HepG2 (cell line): ENCODE data around the gene MRRF. TPM values are rescaled to one million over a fixed set of nuclear protein-coding genes. Genes with fewer than 3 reads are reported as not detected.

ENCODE experiments used
- AHR ChIP-seq: IDR thresholded peaks from 2 replicates; pipeline ENCODE4 v1.6.1; 2018; ENCODE audit warnings: missing genetic modification reagents, missing compliant biosample characterization
- CBX2 ChIP-seq, 2 experiments: fragments of 200-600 bp in 1 of 2; sonication (generic); formaldehyde crosslinking in 1 of 2; IDR thresholded peaks; 2 replicates each; pipeline versions ENCODE4 v1.7.0 to v1.8.1; 2018 to 2022; ENCODE audit warnings: low read depth in 2 of 2, low read length in 1 of 2, mild to moderate bottlenecking in 1 of 2, missing genetic modification reagents in 1 of 2
- ETV5 ChIP-seq: IDR thresholded peaks from 2 replicates; pipeline ENCODE4 v1.6.1; 2018; ENCODE audit warnings: missing biosample characterization, missing genetic modification reagents, inconsistent platforms, borderline replicate concordance
- HCFC1 ChIP-seq: fragments of 150-350 bp; IDR thresholded peaks from 2 replicates; pipeline ENCODE4 v1.6.1; 2014; ENCODE audit warnings: low read depth, low read length
- HNRNPUL1 ChIP-seq: fragments of 200-400 bp; formaldehyde crosslinking; IDR thresholded peaks from 2 replicates; pipeline ENCODE4 v1.6.1; 2017; ENCODE audit warnings: low read depth, mild to moderate bottlenecking, low read length, moderate library complexity
- HOXD1 ChIP-seq: sonication (generic); formaldehyde crosslinking; IDR thresholded peaks from 2 replicates; pipeline ENCODE4 v1.5.0; 2020; ENCODE audit warnings: missing genetic modification reagents
- MED13 ChIP-seq: sonication (generic); formaldehyde crosslinking; IDR thresholded peaks from 2 replicates; pipeline ENCODE4 v1.5.0; 2020; ENCODE audit warnings: missing genetic modification reagents
- NFYB ChIP-seq: sonication (generic); formaldehyde crosslinking; IDR thresholded peaks from 2 replicates; pipeline ENCODE4 v1.4.0; 2020; ENCODE audit warnings: missing genetic modification reagents
- RAD21 ChIP-seq: fragments of 450-650 bp; formaldehyde crosslinking; IDR thresholded peaks from 2 replicates; pipeline ENCODE4 v1.5.0; 2020; ENCODE audit warnings: mild to moderate bottlenecking
- SCMH1 ChIP-seq: sonication (generic); formaldehyde crosslinking; IDR thresholded peaks from 2 replicates; pipeline ENCODE4 v1.9.0; 2021; ENCODE audit warnings: missing genetic modification reagents, mild to moderate bottlenecking, borderline replicate concordance
- SMAD9 ChIP-seq: sonication (generic); formaldehyde crosslinking; IDR thresholded peaks from 2 replicates; pipeline ENCODE4 v1.5.1; 2020; ENCODE audit warnings: mild to moderate bottlenecking, missing genetic modification reagents
- SRSF1 ChIP-seq: fragments of 200-400 bp; formaldehyde crosslinking; optimal IDR thresholded peaks from 2 replicates; pipeline ENCODE3; 2017; ENCODE audit warnings: mild to moderate bottlenecking, low read depth, low read length, moderate library complexity
- SUZ12 ChIP-seq: fragments of 150-350 bp; IDR thresholded peaks from 2 replicates; pipeline ENCODE4 v1.6.1; 2014; ENCODE audit warnings: low read depth, low read length
- TOPORS ChIP-seq: sonication (generic); formaldehyde crosslinking; IDR thresholded peaks from 2 replicates; pipeline ENCODE4 v1.8.0; 2023; ENCODE audit warnings: mild to moderate bottlenecking, missing genetic modification reagents
- USF2 ChIP-seq, 2 experiments: sonication (generic) in 1 of 2; formaldehyde crosslinking in 1 of 2; IDR thresholded peaks; 2 replicates each; pipeline versions ENCODE4 v1.5.1 to v1.6.1; 2011 to 2020; ENCODE audit warnings: borderline replicate concordance in 1 of 2, low read depth in 1 of 2, low read length in 1 of 2, mild to moderate bottlenecking in 1 of 2, missing genetic modification reagents in 1 of 2, moderate library complexity in 1 of 2
- ZNF460 ChIP-seq: sonication (generic); formaldehyde crosslinking; IDR thresholded peaks from 2 replicates; pipeline ENCODE4 v1.5.1; 2020; ENCODE audit warnings: missing genetic modification reagents, mild to moderate bottlenecking, borderline replicate concordance
- ZNF530 ChIP-seq: sonication (generic); formaldehyde crosslinking; IDR thresholded peaks from 2 replicates; pipeline ENCODE4 v1.5.0; 2020; ENCODE audit warnings: low read depth, mild to moderate bottlenecking, missing genetic modification reagents
- ZNF547 ChIP-seq: sonication (generic); formaldehyde crosslinking; IDR thresholded peaks from 2 replicates; pipeline ENCODE4 v1.5.1; 2020; ENCODE audit warnings: mild to moderate bottlenecking, missing genetic modification reagents
- ZNF720 ChIP-seq: sonication (generic); formaldehyde crosslinking; IDR thresholded peaks from 2 replicates; pipeline ENCODE4 v1.4.0; 2020; ENCODE audit warnings: missing genetic modification reagents
- ZNF761 ChIP-seq: sonication (generic); formaldehyde crosslinking; conservative IDR thresholded peaks from 2 replicates; pipeline ENCODE4 v1.4.0; 2020; ENCODE audit warnings: mild to moderate bottlenecking, missing genetic modification reagents
- polyA plus RNA-seq, 8 experiments: library from polyadenylated mRNA; depleted of rRNA in 3 of 8; stranded (reverse) in 7 of 8; unstranded in 1 of 8; fragments of >200 nt; fragmentation: Illumina TruSeq in 4 of 8; extraction: Trizol in 4 of 8; gene quantifications; 2 replicates each; pipeline versions ENCODE4 v1.2.1 to v1.2.3, GENCODE V29; 2011 to 2016; ENCODE audit warnings: low read depth in 4 of 8, missing spikeins in 1 of 8, mixed read lengths in 1 of 8; ENCODE audit not compliant: insufficient read depth in 1 of 8
- total RNA-seq, 5 experiments: library from RNA; depleted of rRNA; stranded (reverse); fragments of >200 nt; fragmentation: Illumina TruSeq; extraction: Trizol; gene quantifications; 2 replicates each; pipeline ENCODE4 v1.2.3, GENCODE V29; 2016; ENCODE audit warnings: low read depth in 1 of 5
- TF ChIP-seq, protein P1 (sequence below): sonication (generic); formaldehyde crosslinking; IDR thresholded peaks from 2 replicates; pipeline ENCODE4 v1.5.0; 2020; ENCODE audit warnings: missing genetic modification reagents
- TF ChIP-seq, protein P2 (sequence below): fragments of 450-650 bp; IDR thresholded peaks from 2 replicates; pipeline ENCODE4 v1.6.1; 2017

The MRRF gene
- total and polyA plus RNA-seq, 2 of the 13 experiments (the other 11 are each of a cell fraction or from before 2014, with no cell fraction given): 37.3 to 44.3 TPM

GRCh38 chr9:122264360-122265148 is at the start of gene MRRF, which contains the start of gene RBM18 (continued):
- TF ChIP-seq, protein P1, sequence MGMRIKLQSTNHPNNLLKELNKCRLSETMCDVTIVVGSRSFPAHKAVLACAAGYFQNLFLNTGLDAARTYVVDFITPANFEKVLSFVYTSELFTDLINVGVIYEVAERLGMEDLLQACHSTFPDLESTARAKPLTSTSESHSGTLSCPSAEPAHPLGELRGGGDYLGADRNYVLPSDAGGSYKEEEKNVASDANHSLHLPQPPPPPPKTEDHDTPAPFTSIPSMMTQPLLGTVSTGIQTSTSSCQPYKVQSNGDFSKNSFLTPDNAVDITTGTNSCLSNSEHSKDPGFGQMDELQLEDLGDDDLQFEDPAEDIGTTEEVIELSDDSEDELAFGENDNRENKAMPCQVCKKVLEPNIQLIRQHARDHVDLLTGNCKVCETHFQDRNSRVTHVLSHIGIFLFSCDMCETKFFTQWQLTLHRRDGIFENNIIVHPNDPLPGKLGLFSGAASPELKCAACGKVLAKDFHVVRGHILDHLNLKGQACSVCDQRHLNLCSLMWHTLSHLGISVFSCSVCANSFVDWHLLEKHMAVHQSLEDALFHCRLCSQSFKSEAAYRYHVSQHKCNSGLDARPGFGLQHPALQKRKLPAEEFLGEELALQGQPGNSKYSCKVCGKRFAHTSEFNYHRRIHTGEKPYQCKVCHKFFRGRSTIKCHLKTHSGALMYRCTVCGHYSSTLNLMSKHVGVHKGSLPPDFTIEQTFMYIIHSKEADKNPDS (CRISPR knock-in tag): no peak; the same call in 1 of the 2 replicates
- TF ChIP-seq USF2 (IDR thresholded peaks at IDR 0.05; ENCODE audit: low read depth, low read length) (no peak), USF2 (CRISPR knock-in tag; IDR thresholded peaks at IDR 0.05; ENCODE audit: borderline replicate concordance) (no peak), MED13 (CRISPR knock-in tag) (0 out of 2 replicates have a peak, but pooled peaks have one; percentile 62), HNRNPUL1 (no peak), ZNF547 (CRISPR knock-in tag) (peak; percentile 99), SMAD9 (CRISPR knock-in tag) (peak; percentile 88; the same call in 1 of the 2 replicates), SCMH1 (CRISPR knock-in tag) (no peak), TOPORS (CRISPR knock-in tag) (peak; percentile 93), ZNF460 (CRISPR knock-in tag) (no peak), CBX2 (IDR thresholded peaks at IDR 0.05; ENCODE audit: low read depth, low read length) (no peak), CBX2 (CRISPR knock-in tag; IDR thresholded peaks at IDR 0.05; ENCODE audit: low read depth) (0 out of 2 replicates have a peak, but pooled peaks have one; percentile 76), SUZ12 (no peak), AHR (CRISPR knock-in tag) (peak; percentile 85; the same call in 1 of the 2 replicates), ZNF761 (peak; percentile 98; the same call in 1 of the 2 replicates), NFYB (peak; percentile 37; the same call in 1 of the 2 replicates), ETV5 (CRISPR knock-in tag) (peak; percentile 58), ZNF720 (no peak), HCFC1 (peak; percentile 63), SRSF1 (no peak), HOXD1 (CRISPR knock-in tag) (peak; percentile 87; the same call in 1 of the 2 replicates), ZNF530 (0 out of 2 replicates have a peak, but pooled peaks have one; percentile 28), RAD21 (CRISPR knock-in tag) (0 out of 2 replicates have a peak, but pooled peaks have one; percentile 26)
- TF ChIP-seq, protein P2, sequence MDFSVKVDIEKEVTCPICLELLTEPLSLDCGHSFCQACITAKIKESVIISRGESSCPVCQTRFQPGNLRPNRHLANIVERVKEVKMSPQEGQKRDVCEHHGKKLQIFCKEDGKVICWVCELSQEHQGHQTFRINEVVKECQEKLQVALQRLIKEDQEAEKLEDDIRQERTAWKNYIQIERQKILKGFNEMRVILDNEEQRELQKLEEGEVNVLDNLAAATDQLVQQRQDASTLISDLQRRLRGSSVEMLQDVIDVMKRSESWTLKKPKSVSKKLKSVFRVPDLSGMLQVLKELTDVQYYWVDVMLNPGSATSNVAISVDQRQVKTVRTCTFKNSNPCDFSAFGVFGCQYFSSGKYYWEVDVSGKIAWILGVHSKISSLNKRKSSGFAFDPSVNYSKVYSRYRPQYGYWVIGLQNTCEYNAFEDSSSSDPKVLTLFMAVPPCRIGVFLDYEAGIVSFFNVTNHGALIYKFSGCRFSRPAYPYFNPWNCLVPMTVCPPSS: no peak
